Fibroblast of skin of right quadriceps (primary cell): ENCODE measurements around the gene NHLRC2.

ENCODE experiments used
- DNase-seq: peaks from one replicate; pipeline ENCODE4 v3.0.0-alpha.2; 2013

Gene NHLRC2

GRCh38 chr10:113866551-113867394 lies 12.3 kb downstream of the NHLRC2 start:
- no peak for DNase-seq

GRCh38 chr10:113867904-113868303 lies 13.4 kb downstream of the NHLRC2 start:
- no peak for DNase-seq

- no peak for DNase-seq
Measured at GRCh38 chr10:113869789-113870188, 15.3 kb downstream of the NHLRC2 start.

- no peak for DNase-seq
Measured at GRCh38 chr10:113872139-113873030, 17.9 kb downstream of the NHLRC2 start.

GRCh38 chr10:113875212-113875611 lies 20.8 kb downstream of the NHLRC2 start:
- DNase-seq: no peak

- no peak for DNase-seq
Measured at GRCh38 chr10:113876461-113876860, 22.0 kb downstream of the NHLRC2 start.

- DNase-seq: no peak
Measured at GRCh38 chr10:113879691-113880090, 25.2 kb downstream of the NHLRC2 start.

- DNase-seq: peak; percentile 39
Measured at GRCh38 chr10:113880236-113880635, 25.8 kb downstream of the NHLRC2 start.

- no peak for DNase-seq
Measured at GRCh38 chr10:113882240-113882639, 27.8 kb downstream of the NHLRC2 start.

- no peak for DNase-seq
Measured at GRCh38 chr10:113889911-113890310, 35.5 kb downstream of the NHLRC2 start.

- DNase-seq: no peak
Measured at GRCh38 chr10:113890769-113891168, 36.3 kb downstream of the NHLRC2 start.

- DNase-seq: no peak
Measured at GRCh38 chr10:113891476-113891875, 37.0 kb downstream of the NHLRC2 start.

GRCh38 chr10:113893570-113893969 lies 39.1 kb downstream of the NHLRC2 start:
- DNase-seq: no peak

- no peak for DNase-seq
Measured at GRCh38 chr10:113894581-113894980, 40.1 kb downstream of the NHLRC2 start.

GRCh38 chr10:113895018-113895417 lies 40.6 kb downstream of the NHLRC2 start:
- peak; percentile 55 for DNase-seq

GRCh38 chr10:113897693-113898618 lies 43.5 kb downstream of the NHLRC2 start:
- DNase-seq: peak; percentile 3

GRCh38 chr10:113899952-113900598 lies 45.6 kb downstream of the NHLRC2 start:
- no peak for DNase-seq

- DNase-seq: no peak
Measured at GRCh38 chr10:113905756-113906155, 51.3 kb downstream of the NHLRC2 start.

- DNase-seq: peak; percentile 66
Measured at GRCh38 chr10:113907166-113907565, 52.7 kb downstream of the NHLRC2 start.

GRCh38 chr10:113908236-113908635 lies 53.8 kb downstream of the NHLRC2 start:
- no peak for DNase-seq

- no peak for DNase-seq
Measured at GRCh38 chr10:113911113-113911512, 56.7 kb downstream of the NHLRC2 start.

- DNase-seq: no peak
Measured at GRCh38 chr10:113911839-113912238, 57.4 kb downstream of the NHLRC2 start.
